Gastroesophageal sphincter (tissue), 4 donors: Measurements from ENCODE around the gene BAG5. TPM values are rescaled to one million over a fixed set of nuclear protein-coding genes. Genes with fewer than 3 reads are reported as not detected.

Experiments
- ATAC-seq: fragments of 150-250 bp; one replicate; pipeline ENCODE4 v1.9.1; 2016; ENCODE audit warnings: mild to moderate bottlenecking, moderate library complexity
- H3K27ac ChIP-seq, 4 donors: fragments of 200-600 bp; sonication (generic) in 3 of 4; 1 replicate in 3 of 4; 2 replicates in 1 of 4; pipeline ENCODE4 v1.5.1; 2016 to 2019
- H3K27me3 ChIP-seq: fragments of 200-600 bp; sonication (generic); one replicate; pipeline ENCODE4 v1.5.1; 2019
- H3K36me3 ChIP-seq, 2 donors: fragments of 200-600 bp; sonication (generic); one replicate each; pipeline ENCODE4 v1.5.1; 2019; ENCODE audit warnings: control low read depth in 1 of 2
- H3K4me1 ChIP-seq, 3 donors: fragments of 200-600 bp; sonication (generic); 1 replicate in 2 of 3; 2 replicates in 1 of 3; pipeline ENCODE4 v1.5.1; 2016 to 2019; ENCODE audit warnings: control low read depth in 2 of 3
- H3K4me3 ChIP-seq, 2 donors: fragments of 200-600 bp; sonication (generic); one replicate each; pipeline ENCODE4 v1.5.1; 2019; ENCODE audit warnings: mild to moderate bottlenecking in 1 of 2, moderate library complexity in 1 of 2
- H3K9me3 ChIP-seq, 3 donors: fragments of 200-600 bp; sonication (generic); one replicate each; pipeline ENCODE4 v1.5.1; 2017 to 2019; ENCODE audit warnings: control low read depth in 2 of 3
- EP300 ChIP-seq: sonication (generic); formaldehyde crosslinking; IDR thresholded peaks from one replicate; pipeline ENCODE4 v1.6.1; 2017; ENCODE audit warnings: antibody characterized with exemption, mild to moderate bottlenecking
- POLR2A ChIP-seq, 2 donors: fragments of 450-650 bp; IDR thresholded peaks; one replicate each; pipeline ENCODE4 v1.6.1; 2017; ENCODE audit warnings: antibody characterized with exemption in 2 of 2, mild to moderate bottlenecking in 2 of 2, moderate library complexity in 1 of 2
- POLR2AphosphoS5 ChIP-seq: sonication (generic); formaldehyde crosslinking; IDR thresholded peaks from one replicate; pipeline ENCODE4 v1.6.1; 2017; ENCODE audit warnings: antibody characterized with exemption
- WGBS, 2 donors: methylation state at CpG; one replicate each; pipeline ENCODE4 v1.1.5; 2018; ENCODE audit warnings: low coverage in 1 of 2; 5-methylcytosine and 5-hydroxymethylcytosine counted together
- total RNA-seq, 4 donors: library from RNA; depleted of rRNA; stranded (reverse); fragments of >200 nt; gene quantifications; one replicate each; pipeline ENCODE4 v1.1.0, GENCODE V29; 2016
- TF ChIP-seq, protein P1 (sequence below), 4 experiments: fragments of 200-600 bp in 2 of 4; fragments of 450-650 bp in 2 of 4; sonication (generic) in 1 of 4; IDR thresholded peaks; one replicate each; pipeline ENCODE4 v1.5.1; 2017 to 2019; ENCODE audit warnings: antibody characterized with exemption in 4 of 4, mild to moderate bottlenecking in 2 of 4, moderate library complexity in 2 of 4

The BAG5 gene
- total RNA-seq, 4 donors from 2014 or later, result 31.1 to 41.3 (median 38.5) TPM

- ATAC-seq, result peak; percentile 28
- peak overlapping the region; percentile 78 to 96 (median 94) for H3K27ac ChIP-seq
- H3K4me3 ChIP-seq, result no peak overlapping the region
- no peaks in the 10 kb centered on the region for H3K9me3 ChIP-seq
- WGBS, 2 donors, result no CpG with 5 or more reads among the region's 21 CpGs
- H3K27me3 ChIP-seq, result no peaks in the 10 kb centered on the region
- H3K4me1 ChIP-seq, result peaks cover 0 to 100% (median 66%) of the 10 kb centered on the region in 3 donors
- H3K36me3 ChIP-seq, result peaks cover 0 to 56% of the 10 kb centered on the region in 2 donors
- TF ChIP-seq POLR2AphosphoS5 (peak; percentile 18), EP300 (no peak), POLR2A (IDR thresholded peaks at IDR 0.05) (peak; percentile 11 to 21)
- TF ChIP-seq, protein P1, sequence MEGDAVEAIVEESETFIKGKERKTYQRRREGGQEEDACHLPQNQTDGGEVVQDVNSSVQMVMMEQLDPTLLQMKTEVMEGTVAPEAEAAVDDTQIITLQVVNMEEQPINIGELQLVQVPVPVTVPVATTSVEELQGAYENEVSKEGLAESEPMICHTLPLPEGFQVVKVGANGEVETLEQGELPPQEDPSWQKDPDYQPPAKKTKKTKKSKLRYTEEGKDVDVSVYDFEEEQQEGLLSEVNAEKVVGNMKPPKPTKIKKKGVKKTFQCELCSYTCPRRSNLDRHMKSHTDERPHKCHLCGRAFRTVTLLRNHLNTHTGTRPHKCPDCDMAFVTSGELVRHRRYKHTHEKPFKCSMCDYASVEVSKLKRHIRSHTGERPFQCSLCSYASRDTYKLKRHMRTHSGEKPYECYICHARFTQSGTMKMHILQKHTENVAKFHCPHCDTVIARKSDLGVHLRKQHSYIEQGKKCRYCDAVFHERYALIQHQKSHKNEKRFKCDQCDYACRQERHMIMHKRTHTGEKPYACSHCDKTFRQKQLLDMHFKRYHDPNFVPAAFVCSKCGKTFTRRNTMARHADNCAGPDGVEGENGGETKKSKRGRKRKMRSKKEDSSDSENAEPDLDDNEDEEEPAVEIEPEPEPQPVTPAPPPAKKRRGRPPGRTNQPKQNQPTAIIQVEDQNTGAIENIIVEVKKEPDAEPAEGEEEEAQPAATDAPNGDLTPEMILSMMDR (IDR thresholded peaks at IDR 0.05), result no peak
Measured at GRCh38 chr14:103535081-103535890, 27.2 kb downstream of the BAG5 start.

DNA sequence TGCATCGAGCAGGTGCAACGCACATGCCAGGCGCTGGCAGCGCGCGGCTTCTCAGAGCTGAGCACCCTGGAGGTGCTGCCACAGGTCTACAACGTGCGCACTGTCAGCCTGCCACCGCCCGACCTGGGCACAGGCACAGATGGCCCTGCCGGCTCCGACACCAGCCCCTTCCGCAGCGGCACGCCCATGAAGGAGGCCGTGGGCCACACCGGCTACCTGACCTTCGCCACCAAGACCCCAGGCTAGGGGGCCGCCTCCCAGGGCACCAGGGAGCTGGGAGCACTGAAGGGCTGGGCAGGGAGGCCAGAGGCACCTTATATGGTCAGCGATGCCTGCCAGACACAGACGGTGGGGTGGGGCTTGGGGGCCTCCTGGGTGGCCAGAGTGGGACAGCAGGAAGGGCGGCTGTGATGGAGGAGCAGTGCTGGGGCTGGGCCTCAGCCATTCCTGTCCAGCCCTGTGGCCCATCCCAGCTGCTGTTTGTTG lies 27.8 kb downstream of the BAG5 start:
- Histone ChIP-seq H3K36me3 (peaks cover 0 to 59% of the 10 kb centered on the region in 2 donors), H3K9me3 (no peaks in the 10 kb centered on the region), H3K27me3 (no peaks in the 10 kb centered on the region), H3K27ac (peak overlapping the region; percentile 78 to 96 (median 94)), H3K4me1 (peaks cover 2 to 100% (median 68%) of the 10 kb centered on the region in 3 donors), H3K4me3 (no peak overlapping the region)
- WGBS, 2 donors, result 60% methylated on average over 1 of the region's 22 CpGs; no CpG with 5 or more reads in 1 of the 2 donors
- ATAC-seq, result peak; percentile 69
- TF ChIP-seq, protein P1 (IDR thresholded peaks at IDR 0.05), result no peak
- peak; percentile 57 for TF ChIP-seq POLR2AphosphoS5
- no peak for TF ChIP-seq POLR2A (IDR thresholded peaks at IDR 0.05)
- TF ChIP-seq EP300, result no peak

DNA sequence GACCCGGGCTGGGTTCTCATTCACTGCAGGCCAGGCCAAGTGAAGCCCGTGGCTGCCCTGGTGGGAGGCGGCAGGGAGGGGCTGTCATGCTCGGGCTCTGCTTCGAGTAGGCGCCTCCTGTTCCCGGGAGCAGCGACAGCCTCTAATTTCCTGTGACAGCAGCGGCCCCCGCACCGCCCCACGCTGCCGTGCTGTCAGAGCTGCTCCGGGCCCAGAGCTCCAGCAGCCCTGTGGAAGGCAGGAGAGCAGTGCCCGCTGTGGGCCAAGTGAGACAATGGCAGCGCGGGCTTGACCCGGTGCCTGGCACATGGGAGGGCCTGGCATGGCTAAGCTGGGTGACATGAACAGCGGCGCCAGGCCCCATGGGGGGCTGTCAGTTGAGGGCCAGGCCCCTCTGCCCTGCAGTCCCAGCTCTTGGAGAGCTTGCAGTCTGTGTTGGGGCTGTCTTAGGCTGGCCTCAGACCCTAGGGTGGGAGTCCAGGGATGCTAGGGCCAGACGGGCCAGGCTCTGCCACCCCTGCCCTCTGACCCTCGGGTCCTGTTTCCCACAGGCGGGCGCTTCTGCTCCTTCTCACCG lies 28.4 kb downstream of the BAG5 start:
- peak overlapping the region; percentile 78 to 96 (median 94) for H3K27ac ChIP-seq
- H3K9me3 ChIP-seq, result no peaks in the 10 kb centered on the region
- H3K4me1 ChIP-seq, result peaks cover 2 to 100% (median 64%) of the 10 kb centered on the region in 3 donors
- TF ChIP-seq POLR2AphosphoS5, result no peak
- TF ChIP-seq EP300, result no peak
- no peak for TF ChIP-seq POLR2A (IDR thresholded peaks at IDR 0.05)
- TF ChIP-seq, protein P1 (IDR thresholded peaks at IDR 0.05), result no peak
- no peak for ATAC-seq
- H3K4me3 ChIP-seq, result peak overlapping the region in 1 of 2 donors; percentile 45
- WGBS, 2 donors, result 80% methylated on average over 1 of the region's 25 CpGs; no CpG with 5 or more reads in 1 of the 2 donors
- H3K36me3 ChIP-seq, result peaks cover 0 to 59% of the 10 kb centered on the region in 2 donors
- H3K27me3 ChIP-seq, result no peaks in the 10 kb centered on the region

GRCh38 chr14:103533137-103533998 lies 29.1 kb downstream of the BAG5 start:
- WGBS, 2 donors, result no CpG with 5 or more reads among the region's 23 CpGs
- Histone ChIP-seq H3K27me3 (no peaks in the 10 kb centered on the region), H3K36me3 (peaks cover 0 to 59% of the 10 kb centered on the region in 2 donors), H3K27ac (peak overlapping the region; percentile 78 to 96 (median 94)), H3K4me3 (peak overlapping the region; percentile 2 to 45), H3K9me3 (no peaks in the 10 kb centered on the region), H3K4me1 (peaks cover 2 to 98% (median 60%) of the 10 kb centered on the region in 3 donors)
- peak; percentile 43 for ATAC-seq
- TF ChIP-seq POLR2A (IDR thresholded peaks at IDR 0.05) (no peak), POLR2AphosphoS5 (no peak), EP300 (no peak)
- TF ChIP-seq, protein P1 (IDR thresholded peaks at IDR 0.05), result peak in 3 of 4 experiments; percentile 9 to 38 (median 25)
